Measurements from ENCODE around the gene CST7. TPM values are rescaled to one million over a fixed set of nuclear protein-coding genes. Genes with fewer than 3 reads are reported as not detected.

CST7 gene
- total and polyA plus RNA-seq, 2 of the 13 experiments (the other 11 are each of a cell fraction or from before 2014, with no cell fraction given): not detected

DNA sequence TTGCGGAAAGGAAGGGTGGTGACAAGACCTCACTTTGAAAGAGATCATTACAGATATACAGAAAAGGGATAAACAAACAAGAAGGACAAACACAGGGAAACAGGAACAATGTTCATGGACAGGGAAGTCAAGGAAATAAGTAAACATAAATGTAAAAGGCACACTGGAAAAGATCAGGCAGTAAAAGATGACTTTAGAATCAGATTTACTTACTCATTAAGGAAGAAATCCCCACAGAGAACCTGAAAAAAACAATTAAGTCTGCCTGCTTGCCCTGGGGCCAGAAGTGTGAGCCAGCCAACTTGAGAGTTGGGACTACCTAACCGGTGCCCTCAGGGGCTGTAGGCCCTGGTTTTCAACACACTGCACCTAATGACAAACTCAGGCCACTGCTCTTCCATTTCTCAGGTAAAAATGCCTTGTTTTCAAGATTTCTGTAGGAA is 41.8 kb downstream of the CST7 start (continued):
- TF ChIP-seq SOX5 (CRISPR knock-in tag; IDR thresholded peaks at IDR 0.05; ENCODE audit: borderline replicate concordance) (peak; percentile 63; the same call in 1 of the 2 replicates), SMAD9 (CRISPR knock-in tag; IDR thresholded peaks at IDR 0.05) (no peak), ZNF570 (CRISPR knock-in tag; IDR thresholded peaks at IDR 0.05; ENCODE audit: borderline replicate concordance) (no peak), CREM (IDR thresholded peaks at IDR 0.05) (no peak), CREM (CRISPR knock-in tag; IDR thresholded peaks at IDR 0.05) (no peak), MAFG (CRISPR knock-in tag; IDR thresholded peaks at IDR 0.05) (no peak), SAP130 (CRISPR knock-in tag; IDR thresholded peaks at IDR 0.05; ENCODE audit: low read depth) (peak; percentile 17; the same call in 1 of the 2 replicates), FOXP1 (IDR thresholded peaks at IDR 0.05) (0 out of 2 replicates have a peak, but pooled peaks have one; percentile 30), FOXP1 (CRISPR knock-in tag; IDR thresholded peaks at IDR 0.05) (peak; percentile 82), ZNF430 (CRISPR knock-in tag; IDR thresholded peaks at IDR 0.05) (0 out of 2 replicates have a peak, but pooled peaks have one; percentile 24), JUNB (CRISPR knock-in tag; IDR thresholded peaks at IDR 0.05; ENCODE audit: borderline replicate concordance) (no peak), POLR2A (IDR thresholded peaks at IDR 0.05; ENCODE audit: insufficient read depth in 1 of 2, low read depth in 2 of 2, low read length in 2 of 2) (no peak), SOX13 (IDR thresholded peaks at IDR 0.05) (no peak), SOX13 (CRISPR knock-in tag; conservative IDR thresholded peaks at IDR 0.05 in 1 of 2, IDR thresholded peaks at IDR 0.05 in 1 of 2) (peak in 1 of 2 experiments; percentile 42; a peak in 1 of 4 replicates), THYN1 (CRISPR knock-in tag; IDR thresholded peaks at IDR 0.05; ENCODE audit: borderline replicate concordance, low read depth) (no peak), SOX6 (IDR thresholded peaks at IDR 0.05) (no peak), SOX6 (CRISPR knock-in tag; IDR thresholded peaks at IDR 0.05) (peak; percentile 42; the same call in 1 of the 2 replicates), KAT7 (CRISPR knock-in tag; IDR thresholded peaks at IDR 0.05; ENCODE audit: borderline replicate concordance) (peak; percentile 72; the same call in 1 of the 2 replicates), ZNF816 (CRISPR knock-in tag; IDR thresholded peaks at IDR 0.05; ENCODE audit: borderline replicate concordance) (no peak), THAP11 (CRISPR knock-in tag; IDR thresholded peaks at IDR 0.05) (0 out of 2 replicates have a peak, but pooled peaks have one; percentile 36)
- TF ChIP-seq, protein P1, sequence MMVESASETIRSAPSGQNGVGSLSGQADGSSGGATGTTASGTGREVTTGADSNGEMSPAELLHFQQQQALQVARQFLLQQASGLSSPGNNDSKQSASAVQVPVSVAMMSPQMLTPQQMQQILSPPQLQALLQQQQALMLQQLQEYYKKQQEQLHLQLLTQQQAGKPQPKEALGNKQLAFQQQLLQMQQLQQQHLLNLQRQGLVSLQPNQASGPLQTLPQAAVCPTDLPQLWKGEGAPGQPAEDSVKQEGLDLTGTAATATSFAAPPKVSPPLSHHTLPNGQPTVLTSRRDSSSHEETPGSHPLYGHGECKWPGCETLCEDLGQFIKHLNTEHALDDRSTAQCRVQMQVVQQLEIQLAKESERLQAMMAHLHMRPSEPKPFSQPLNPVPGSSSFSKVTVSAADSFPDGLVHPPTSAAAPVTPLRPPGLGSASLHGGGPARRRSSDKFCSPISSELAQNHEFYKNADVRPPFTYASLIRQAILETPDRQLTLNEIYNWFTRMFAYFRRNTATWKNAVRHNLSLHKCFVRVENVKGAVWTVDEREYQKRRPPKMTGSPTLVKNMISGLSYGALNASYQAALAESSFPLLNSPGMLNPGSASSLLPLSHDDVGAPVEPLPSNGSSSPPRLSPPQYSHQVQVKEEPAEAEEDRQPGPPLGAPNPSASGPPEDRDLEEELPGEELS (CRISPR knock-in tag; IDR thresholded peaks at IDR 0.05): peak; percentile 39; the same call in 1 of the 2 replicates
- TF ChIP-seq, protein P2, sequence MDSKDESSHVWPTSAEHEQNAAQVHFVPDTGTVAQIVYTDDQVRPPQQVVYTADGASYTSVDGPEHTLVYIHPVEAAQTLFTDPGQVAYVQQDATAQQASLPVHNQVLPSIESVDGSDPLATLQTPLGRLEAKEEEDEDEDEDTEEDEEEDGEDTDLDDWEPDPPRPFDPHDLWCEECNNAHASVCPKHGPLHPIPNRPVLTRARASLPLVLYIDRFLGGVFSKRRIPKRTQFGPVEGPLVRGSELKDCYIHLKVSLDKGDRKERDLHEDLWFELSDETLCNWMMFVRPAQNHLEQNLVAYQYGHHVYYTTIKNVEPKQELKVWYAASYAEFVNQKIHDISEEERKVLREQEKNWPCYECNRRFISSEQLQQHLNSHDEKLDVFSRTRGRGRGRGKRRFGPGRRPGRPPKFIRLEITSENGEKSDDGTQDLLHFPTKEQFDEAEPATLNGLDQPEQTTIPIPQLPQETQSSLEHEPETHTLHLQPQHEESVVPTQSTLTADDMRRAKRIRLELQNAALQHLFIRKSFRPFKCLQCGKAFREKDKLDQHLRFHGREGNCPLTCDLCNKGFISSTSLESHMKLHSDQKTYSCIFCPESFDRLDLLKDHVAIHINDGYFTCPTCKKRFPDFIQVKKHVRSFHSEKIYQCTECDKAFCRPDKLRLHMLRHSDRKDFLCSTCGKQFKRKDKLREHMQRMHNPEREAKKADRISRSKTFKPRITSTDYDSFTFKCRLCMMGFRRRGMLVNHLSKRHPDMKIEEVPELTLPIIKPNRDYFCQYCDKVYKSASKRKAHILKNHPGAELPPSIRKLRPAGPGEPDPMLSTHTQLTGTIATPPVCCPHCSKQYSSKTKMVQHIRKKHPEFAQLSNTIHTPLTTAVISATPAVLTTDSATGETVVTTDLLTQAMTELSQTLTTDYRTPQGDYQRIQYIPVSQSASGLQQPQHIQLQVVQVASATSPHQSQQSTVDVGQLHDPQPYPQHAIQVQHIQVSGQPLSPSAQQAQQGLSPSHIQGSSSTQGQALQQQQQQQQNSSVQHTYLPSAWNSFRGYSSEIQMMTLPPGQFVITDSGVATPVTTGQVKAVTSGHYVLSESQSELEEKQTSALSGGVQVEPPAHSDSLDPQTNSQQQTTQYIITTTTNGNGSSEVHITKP (CRISPR knock-in tag; IDR thresholded peaks at IDR 0.05; ENCODE audit: low read depth): no peak
- TF ChIP-seq, protein P3, sequence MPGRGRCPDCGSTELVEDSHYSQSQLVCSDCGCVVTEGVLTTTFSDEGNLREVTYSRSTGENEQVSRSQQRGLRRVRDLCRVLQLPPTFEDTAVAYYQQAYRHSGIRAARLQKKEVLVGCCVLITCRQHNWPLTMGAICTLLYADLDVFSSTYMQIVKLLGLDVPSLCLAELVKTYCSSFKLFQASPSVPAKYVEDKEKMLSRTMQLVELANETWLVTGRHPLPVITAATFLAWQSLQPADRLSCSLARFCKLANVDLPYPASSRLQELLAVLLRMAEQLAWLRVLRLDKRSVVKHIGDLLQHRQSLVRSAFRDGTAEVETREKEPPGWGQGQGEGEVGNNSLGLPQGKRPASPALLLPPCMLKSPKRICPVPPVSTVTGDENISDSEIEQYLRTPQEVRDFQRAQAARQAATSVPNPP (CRISPR knock-in tag; IDR thresholded peaks at IDR 0.05): no peak

Data from HepG2 (cell line).